ENCODE results near the gene MTAP.

Gene MTAP

DNA sequence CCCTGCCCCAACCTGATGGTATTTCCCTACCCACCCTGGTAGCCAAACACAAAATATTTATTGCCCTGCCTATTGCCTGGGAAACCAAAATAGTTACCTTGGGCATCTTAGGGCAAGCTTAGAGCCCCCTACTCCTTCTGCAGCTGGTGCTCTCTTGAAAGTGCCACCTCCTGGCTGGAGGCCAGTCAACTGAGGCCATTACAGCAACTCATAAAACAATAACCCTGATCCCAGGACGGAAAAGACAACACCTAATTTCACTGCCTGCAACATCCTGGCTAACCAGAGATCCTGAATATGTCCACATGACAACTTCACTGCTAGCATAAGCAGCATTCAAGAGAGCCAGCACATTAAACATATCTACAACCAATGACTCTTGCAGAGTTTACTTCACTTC, 38.7 kb downstream of the MTAP start:
- in situ Hi-C loops (cut with MboI; ENCODE audit: low sequenced_read_pairs): no loop called here

DNA sequence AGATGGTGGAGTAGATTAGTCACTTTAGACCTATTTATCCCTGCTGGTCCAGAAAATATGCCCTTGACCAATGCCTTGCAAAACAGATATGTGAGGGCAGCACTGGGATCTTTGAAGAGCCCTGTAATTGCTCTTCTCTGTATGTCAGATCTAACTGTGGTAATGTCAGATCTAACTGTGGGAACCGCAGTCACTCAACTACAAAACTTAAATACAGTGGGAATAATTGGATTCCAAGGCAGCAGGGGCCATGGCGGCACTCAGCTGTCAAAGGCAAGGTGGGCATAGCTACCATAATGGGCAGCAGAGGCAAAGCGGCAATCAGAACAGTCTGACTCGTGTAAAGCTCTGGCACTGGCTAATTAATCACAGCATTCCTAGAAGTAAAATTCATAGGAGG, 46.2 kb downstream of the MTAP start:
- in situ Hi-C loops (cut with MboI; ENCODE audit: low sequenced_read_pairs): no loop called here

DNA sequence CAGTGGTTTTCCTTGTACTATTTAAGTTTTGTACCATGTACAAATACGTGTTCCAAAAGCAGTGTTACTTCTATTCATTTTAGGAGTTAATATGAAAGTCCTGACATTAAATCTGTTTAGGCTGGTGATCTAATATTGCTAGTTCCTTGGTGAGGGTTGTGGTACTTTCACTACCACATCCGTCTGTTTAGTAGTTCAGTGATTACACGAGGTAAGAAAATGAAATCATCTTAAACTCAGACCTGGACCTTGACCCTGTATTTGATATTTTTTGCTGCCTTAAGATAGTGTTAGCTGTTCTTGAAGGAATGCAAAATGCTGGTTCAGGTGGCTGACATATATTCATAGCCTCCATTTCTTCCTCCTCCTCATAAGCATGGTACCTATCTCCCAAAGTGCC, 50.3 kb downstream of the MTAP start:
- in situ Hi-C loops (cut with MboI; ENCODE audit: low sequenced_read_pairs): no loop called here

DNA sequence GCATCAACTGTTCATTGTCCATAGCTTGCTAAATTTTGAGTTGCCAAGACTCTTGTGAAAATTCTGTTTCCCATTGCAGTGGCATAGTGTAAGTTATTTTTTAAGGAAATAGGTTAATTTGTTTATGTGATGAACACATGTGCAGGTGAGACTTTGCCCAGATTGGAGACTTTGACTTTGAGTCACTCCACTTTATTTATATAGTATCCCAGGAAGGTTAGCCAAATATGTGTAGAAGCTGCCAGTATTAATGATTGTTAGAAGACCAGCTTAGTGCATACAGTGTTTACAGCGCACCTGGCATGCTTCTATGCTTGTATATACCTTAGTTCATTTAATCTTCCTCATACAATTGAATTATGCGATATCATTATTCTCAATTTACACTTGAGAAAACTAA, 51.0 kb downstream of the MTAP start:
- in situ Hi-C loops (cut with MboI; ENCODE audit: low sequenced_read_pairs): no loop called here

DNA sequence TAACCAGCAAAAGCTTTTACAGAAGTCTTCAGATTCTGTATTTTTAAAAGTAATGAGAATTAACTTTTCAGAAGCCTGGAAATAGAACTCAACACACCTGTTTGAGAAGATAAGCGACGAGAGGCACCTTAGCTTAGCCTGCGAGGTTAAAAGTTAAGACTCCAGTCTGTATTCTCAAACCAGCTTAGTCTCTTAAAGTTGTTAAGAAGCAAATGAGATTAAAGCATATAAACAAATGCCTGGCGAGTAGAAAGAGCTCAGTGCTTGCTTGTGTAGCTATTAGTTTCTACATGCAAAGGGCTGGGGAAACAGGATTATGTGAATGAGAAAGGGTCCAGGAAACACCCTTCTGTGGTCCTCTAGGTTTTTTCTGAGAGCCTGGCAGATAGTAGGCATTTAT, 51.7 kb downstream of the MTAP start:
- in situ Hi-C loops (cut with MboI; ENCODE audit: low sequenced_read_pairs): no loop called here

DNA sequence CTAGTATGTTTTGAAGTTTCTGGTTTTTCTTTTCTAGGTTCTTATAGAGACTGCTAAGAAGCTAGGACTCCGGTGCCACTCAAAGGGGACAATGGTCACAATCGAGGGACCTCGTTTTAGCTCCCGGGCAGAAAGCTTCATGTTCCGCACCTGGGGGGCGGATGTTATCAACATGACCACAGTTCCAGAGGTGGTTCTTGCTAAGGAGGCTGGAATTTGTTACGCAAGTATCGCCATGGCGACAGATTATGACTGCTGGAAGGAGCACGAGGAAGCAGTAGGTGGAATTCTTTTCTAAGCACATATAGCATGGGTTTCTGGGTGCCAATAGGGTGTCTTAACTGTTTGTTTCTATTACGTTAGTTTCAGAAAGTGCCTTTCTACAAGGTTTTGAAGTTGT, 52.2 kb downstream of the MTAP start:
- in situ Hi-C loops (cut with MboI; ENCODE audit: low sequenced_read_pairs): no loop called here

DNA sequence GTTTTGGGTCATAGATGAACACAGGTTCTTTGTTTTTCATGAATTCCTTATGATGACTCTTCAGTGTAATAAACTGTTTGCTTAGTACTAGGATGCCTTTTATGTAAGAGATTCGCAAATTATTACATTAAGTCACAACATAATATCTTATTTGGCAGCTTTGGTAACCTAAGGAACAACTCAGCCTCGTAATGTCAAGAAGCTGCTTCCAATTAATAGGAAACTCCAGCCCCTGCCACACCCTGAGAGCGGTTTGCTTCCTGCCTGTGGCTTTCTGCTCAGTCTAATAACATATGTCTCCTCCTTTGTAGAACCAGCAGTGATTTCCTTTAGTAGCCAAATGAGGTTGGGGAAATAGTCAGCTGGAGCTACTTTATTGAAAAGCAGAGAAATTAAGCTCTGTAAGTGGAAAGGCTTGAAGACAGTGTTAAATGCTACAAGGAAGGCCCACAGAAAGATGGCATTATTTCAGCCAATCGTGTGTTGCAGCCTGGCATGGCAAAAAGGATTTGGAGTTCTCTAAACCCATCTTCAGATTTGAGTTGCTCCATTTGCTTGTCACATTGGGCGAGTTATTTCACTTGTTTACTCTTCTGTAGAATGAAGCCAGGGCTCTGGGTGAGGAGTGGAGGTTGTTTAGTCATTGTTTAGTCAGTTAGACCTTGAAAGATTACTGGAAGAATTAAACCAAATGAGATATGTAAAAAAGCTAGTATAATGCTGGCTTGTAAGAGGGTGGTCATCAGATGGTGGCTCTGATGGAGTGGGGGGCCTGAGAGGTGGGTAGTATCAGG, 54.1 kb downstream of the MTAP start:
- in situ Hi-C loops (cut with MboI; ENCODE audit: low sequenced_read_pairs): no loop called here

DNA sequence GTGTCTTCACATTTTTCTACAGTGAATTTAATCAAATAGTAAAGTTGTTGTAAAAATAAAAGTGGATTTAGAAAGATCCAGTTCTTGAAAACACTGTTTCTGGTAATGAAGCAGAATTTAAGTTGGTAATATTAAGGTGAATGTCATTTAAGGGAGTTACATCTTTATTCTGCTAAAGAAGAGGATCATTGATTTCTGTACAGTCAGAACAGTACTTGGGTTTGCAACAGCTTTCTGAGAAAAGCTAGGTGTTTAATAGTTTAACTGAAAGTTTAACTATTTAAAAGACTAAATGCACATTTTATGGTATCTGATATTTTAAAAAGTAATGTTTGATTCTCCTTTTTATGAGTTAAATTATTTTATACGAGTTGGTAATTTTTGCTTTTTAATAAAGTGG, 60.4 kb downstream of the MTAP start:
- in situ Hi-C loops (cut with MboI; ENCODE audit: low sequenced_read_pairs): no loop called here

DNA sequence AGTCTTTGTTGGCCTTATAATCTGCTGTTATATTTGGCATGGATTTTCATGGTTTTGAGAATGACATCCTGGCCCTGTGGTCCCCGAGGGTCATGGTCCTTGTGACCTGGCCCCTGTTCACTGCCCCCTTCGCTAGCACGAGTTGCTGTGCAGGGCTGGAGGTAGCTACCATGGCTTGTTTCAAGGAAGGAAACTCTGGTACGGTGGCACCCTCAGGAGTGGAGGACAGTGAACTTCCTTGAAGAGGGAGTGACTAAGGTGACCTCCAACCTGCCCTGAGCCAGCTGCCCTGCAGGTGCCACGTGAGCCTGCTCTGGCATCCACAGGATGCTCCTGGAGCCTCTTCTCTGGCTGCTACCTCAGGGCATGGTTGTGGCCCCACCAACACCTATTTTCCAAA, 62.1 kb downstream of the MTAP start:
- in situ Hi-C loops (cut with MboI; ENCODE audit: low sequenced_read_pairs): no loop called here

DNA sequence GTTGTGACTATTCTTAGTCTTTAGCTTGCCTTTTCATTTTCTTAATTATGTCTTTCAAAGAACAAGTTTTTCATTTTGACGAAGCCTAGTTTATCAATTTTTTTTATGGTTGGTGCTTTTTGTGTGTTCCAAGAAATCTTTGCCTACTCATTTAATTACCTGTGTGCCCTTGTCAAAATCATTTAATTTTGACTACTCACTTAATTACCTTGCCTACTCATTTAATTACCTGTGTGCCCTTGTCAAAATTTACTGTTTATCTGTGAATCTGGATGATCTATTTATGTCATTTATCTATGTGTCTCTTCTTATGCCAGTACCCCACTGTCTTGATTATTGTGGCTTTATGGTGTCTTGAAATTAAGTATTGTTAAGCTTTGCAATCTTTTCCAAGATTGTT, 63.9 kb downstream of the MTAP start:
- in situ Hi-C loops (cut with MboI; ENCODE audit: low sequenced_read_pairs): no loop called here

DNA sequence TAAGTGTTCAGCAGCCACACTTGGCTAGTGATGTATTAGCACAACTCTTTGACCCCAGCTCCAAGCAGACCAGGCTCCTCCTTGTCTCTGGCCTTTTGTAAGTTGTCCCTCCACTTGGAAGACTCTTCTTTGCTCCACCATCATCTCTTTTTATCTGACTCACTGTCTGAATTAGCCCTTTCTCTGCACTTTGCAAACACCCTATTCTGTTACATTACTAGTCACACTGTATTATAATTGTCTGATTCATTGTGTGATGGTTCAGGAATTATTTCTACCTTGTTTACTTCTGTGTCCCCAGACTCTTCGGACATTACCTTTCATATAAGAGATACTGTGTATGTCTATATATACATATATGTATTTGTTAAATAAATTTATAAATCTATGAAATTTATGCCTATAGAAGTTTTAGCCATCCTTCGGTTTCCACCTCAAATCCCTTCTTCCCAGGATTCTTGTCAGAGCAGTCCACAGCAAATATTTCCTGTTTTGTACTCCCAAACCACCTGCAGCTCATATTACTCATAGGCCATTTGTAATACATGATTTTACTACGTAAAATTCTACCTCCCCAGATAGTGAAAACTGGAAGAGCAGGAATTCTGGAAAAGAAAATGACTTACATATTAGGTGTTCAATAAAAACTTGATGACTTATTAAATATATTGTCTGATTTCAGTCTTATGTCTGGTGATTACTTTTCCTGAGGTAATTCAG, 69.0 kb downstream of the MTAP start:
- in situ Hi-C loops (cut with MboI; ENCODE audit: low sequenced_read_pairs): no loop called here

DNA sequence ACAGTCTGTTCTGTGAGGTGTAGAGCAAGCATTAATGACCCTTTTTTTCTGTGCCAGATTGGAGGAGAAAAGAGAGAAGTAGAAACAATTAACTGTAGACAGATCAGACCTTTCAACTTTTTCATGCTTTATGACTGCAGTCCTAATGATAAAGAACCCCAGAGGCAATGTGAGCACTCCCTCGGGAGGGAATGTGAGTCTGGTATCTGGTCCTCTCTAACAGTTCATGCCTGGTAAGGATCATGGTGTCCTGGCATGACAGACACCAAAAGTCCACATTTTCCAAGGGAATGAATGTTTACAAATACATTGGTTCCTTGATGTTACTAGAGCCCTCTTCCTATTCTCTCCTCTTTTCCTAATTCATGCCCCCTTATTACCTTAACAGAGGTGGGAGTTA, 70.3 kb downstream of the MTAP start:
- in situ Hi-C loops (cut with MboI; ENCODE audit: low sequenced_read_pairs): no loop called here

DNA sequence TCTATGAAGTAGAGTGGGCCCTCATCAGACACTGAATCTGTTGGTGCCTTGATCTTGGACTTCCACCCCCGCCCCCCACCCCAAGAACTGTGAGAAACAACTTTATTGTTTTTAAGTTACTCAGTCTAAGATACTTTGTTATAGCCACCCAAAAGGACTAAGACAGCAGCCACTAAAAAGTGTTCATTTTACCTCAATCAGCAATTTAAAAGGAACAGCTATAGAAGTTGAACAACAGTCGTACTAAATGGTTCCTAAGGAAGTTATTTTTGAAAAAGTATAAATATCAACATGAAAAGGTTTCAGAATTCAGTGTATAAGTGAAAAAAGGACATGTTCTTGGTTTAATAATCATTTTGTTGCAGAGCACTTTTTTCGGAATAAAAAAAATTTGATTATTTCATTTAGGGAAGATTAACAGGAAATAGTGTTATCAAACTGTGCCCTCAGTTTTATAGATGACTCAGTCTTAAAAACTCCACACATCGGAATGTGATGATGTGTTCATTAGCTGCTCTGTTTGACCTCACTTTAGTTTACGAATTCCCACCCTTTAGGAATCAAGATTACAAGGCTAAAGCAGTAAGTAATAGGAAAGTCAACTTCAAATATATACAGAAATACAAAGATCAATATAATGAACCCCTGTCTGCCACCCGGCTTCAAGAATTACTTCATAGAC, 71.2 kb downstream of the MTAP start:
- in situ Hi-C loops (cut with MboI; ENCODE audit: low sequenced_read_pairs): no loop called here

DNA sequence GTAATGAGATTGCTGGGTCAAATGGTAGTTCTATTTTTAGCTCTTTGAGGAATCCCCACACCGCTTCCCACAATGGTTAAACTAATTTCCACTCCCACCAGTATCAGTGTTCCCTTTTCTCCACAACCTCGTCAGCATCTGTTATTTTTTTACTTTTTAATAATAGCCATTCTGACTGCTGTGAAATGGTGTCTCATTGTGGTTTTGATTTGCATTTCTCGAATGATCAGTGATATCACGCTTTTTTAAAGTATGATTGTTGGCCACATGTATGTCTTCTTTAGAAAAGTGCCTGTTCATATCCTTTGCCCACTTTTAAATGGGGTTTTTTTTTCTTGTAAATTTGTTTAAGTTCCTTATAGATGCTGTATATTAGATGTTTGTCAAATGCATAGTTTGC, 73.5 kb downstream of the MTAP start:
- in situ Hi-C loops (cut with MboI; ENCODE audit: low sequenced_read_pairs): no loop called here

DNA sequence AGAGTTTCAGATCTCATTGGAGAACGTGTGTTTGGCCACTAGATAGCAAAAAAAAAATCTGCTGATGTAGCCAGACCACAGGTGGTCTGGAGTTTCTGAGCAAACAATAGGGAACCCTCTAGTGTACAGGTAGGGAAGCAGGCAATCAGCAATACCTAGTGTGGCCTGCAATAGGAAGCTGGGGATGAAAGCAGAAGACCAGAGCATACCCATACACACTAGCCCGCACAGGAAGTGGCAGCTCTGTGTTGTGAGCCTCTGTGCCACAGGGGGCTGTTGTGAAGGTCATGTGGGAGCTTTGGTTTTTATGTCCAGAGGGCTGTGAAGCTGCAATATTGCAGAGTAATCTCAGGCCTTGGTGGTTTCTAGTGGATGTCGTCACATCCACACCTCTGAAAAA, 81.2 kb downstream of the MTAP start:
- in situ Hi-C loops (cut with MboI; ENCODE audit: low sequenced_read_pairs): no loop called here

DNA sequence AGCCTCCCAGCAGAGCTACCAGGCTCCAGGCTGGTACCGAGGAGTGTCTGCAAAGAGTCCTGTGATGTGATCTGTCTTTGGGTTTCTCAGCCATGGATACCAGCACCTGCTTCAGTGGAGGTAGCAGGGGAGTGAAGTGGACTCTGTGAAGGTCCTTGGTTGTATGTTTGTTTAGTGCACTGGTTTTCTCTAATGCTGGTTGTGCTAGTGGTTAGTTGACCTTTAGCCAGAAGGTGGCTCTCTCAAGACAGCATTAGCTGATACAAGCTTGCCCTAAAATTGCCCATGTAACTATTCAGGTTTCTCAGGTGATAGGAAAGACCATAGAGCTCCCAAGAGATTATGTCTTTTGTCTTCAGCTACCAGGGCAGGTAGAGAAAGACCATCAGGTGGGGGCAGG, 87.2 kb downstream of the MTAP start:
- in situ Hi-C loops (cut with MboI; ENCODE audit: low sequenced_read_pairs): no loop called here

DNA sequence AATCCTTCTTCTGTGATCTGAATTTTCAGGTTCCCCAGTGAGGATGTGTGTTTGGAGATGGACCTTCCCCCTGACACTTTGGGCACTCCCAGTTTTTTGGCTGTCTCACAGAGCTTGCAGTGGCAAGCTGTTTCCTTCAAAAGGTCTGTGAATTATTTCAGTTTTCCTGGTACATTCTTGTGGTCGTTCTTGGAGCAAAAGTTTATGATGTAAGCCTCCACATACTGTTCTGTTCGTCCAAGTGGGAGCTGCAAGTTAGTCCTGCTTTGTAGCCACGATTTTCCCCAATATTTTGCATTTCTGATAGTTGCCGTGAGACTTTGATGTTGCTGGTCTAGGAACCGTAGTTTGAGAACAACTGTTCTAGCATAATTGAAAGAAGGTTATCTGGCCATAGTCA, 88.3 kb downstream of the MTAP start:
- in situ Hi-C loops (cut with MboI; ENCODE audit: low sequenced_read_pairs): no loop called here

DNA sequence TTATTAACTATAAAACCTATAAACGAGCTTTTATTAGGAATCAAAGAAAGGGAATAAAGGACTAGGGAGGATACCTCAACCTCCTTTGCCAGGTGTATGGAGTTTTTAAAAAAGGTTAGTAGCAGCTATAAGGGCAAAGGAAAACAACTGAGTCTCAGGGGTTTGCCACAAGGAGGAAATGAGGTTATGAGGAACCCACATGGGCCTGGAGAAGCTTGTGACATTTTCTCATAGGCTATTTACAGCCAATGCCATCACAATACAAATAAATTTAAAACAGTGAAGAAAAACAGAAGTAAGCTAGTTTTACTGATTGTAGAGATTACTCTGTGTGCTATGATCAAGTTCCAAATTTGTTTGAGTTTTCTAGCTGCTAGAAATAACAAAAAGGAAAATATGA, 99.1 kb downstream of the MTAP start:
- in situ Hi-C loops (cut with MboI; ENCODE audit: low sequenced_read_pairs): no loop called here

DNA sequence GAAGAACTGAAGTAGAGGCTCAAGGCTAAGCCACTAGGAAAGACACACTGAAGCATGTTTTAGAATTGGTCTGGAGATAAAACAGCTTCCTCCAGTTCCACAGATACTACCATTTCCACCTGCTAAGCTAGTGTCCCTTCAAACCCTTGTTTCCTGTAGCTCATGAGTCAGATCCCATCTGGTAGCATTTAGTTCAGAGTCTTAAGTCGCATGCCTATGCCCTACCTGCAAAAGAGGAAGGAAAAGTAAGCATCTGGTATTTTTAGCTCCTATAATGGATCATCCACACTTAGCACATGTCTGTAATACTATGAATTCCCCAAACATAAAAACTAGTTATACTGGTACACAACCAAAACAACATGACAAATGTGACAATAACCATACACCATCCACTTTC, 99.7 kb downstream of the MTAP start:
- in situ Hi-C loops (cut with MboI; ENCODE audit: low sequenced_read_pairs): no loop called here

DNA sequence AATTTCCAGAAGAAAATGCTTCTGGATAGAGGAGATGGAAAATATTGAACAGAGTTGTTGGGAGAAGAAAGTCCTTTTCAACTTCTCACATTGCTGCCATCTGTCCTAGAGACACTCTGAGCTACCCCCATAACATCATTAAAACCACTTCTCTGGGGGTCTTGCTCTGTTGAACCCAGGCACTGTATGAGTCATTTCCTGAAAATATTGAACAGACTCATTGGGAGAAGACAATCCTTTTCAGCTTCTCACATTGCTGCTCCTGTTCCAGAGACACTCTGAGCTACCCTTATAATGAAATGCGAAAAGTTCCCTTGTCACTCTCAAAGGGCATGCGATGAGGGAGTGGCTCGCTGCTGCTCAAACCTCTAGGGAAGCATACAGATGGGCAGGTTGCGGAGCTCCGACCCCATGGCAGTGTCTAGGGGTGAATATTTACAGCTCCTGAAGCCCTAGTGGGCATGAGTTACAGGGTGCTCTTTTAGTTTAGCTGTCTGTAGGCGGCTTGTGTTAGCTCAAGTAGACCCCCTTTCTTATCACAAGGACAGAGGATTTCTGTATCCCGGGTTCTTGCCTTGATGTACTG, 101.0 kb downstream of the MTAP start:
- in situ Hi-C loops (cut with MboI; ENCODE audit: low sequenced_read_pairs): no loop called here

DNA sequence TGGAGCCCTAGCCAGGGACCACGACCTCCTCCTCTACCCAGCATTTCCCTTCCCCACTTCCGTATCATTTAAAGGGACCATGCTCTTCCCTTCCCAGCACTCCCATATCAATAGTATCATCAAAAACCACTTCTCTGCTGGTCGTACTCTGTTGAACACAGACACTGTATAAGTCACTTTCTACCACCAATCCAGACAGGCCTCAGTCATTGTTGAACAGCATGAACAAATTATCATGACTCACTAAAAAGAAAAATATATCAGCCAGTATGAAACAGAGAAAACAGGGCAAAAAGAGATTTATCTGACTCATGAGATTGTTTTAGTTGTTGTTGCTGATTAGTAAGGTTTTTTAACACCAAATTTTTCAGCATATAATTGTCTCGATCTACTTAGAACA, 101.9 kb downstream of the MTAP start:
- in situ Hi-C loops (cut with MboI; ENCODE audit: low sequenced_read_pairs): no loop called here

DNA sequence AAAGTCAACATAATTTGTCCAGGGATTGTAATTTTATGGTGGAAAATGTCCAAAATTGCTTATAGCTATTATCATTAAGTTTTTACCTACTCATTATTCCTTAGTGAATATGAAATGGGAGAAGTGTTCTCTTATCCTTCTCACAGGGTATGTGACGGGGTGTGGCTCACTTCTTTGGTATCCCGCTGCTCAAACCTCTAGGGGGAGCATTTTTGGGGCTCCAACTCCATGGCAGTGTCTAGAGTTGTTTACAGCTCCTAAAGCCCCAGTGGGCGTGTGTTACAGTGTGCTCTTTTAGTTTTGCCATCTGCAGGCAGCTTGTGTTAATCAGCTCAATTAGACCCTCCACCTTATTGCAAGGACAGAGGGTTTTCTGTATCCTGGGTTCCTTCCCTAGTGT, 102.3 kb downstream of the MTAP start:
- in situ Hi-C loops (cut with MboI; ENCODE audit: low sequenced_read_pairs): no loop called here
